Measurements from ENCODE around the gene CDC16.
"Not testable (repeated sequence)": the region's sequence is repeated elsewhere in the genome, so short reads cannot be mapped to it uniquely, and the experiment has no call there.

CDC16 gene

GRCh38 chr13:114259974-114260373 is 25.3 kb downstream of the CDC16 start:
- 89% methylated on average over 3 of the region's 4 CpGs for WGBS (ENCODE audit: insufficient coverage)
- peaks cover 17 to 72% (median 52%) of the 10 kb centered on the region in 4 experiments for H3K36me3 ChIP-seq (ENCODE audit: control insufficient read depth in 4 of 4, insufficient read depth in 4 of 4, low read length in 3 of 4)
- POLR2A ChIA-PET = no interaction called here

GRCh38 chr13:114260814-114261213 is 26.1 kb downstream of the CDC16 start:
- CTCF ChIA-PET = interaction anchor here (1.0 kb wide), 1 partner anchor 10 kb away, joined by 3 read pairs; no protein-coding TSS in a partner anchor

More at GRCh38 chr13:114259974-114260373, 25.3 kb downstream of the CDC16 start:
- Histone ChIP-seq H3K9me3 (ENCODE audit: control extremely low read depth in 1 of 5, control insufficient read depth in 4 of 5, insufficient read depth in 2 of 5, low read depth in 1 of 5, low read length in 4 of 5) (no peaks in the 10 kb centered on the region), H3K27ac (ENCODE audit: insufficient read depth in 1 of 2, low read depth in 1 of 2, low read length in 2 of 2, poor library complexity in 1 of 2, severe bottlenecking in 2 of 2) (no peak overlapping the region), H3K27me3 (replicated peaks in 2 of 5; ENCODE audit: control insufficient read depth in 4 of 5, insufficient read depth in 5 of 5, low read length in 4 of 5) (no peaks in the 10 kb centered on the region), H3K4me1 (ENCODE audit: control extremely low read depth in 1 of 4, control insufficient read depth in 4 of 4, insufficient read depth in 4 of 4, low read length in 3 of 4) (peaks cover 7 to 40% (median 28%) of the 10 kb centered on the region in 4 experiments), H3K4me3 (ENCODE audit: control insufficient read depth in 1 of 7, extremely low read depth in 1 of 7, insufficient read depth in 4 of 7, low read depth in 2 of 7, low read length in 6 of 7) (no peak overlapping the region)
- CTCF ChIA-PET = no interaction called here
- no peak for DNase-seq

GRCh38 chr13:114261328-114261965 is 26.8 kb downstream of the CDC16 start:
- WGBS (ENCODE audit: insufficient coverage) = 93% methylated on average over 3 of the region's 3 CpGs
- H3K4me1 ChIP-seq (ENCODE audit: control extremely low read depth in 1 of 4, control insufficient read depth in 4 of 4, insufficient read depth in 4 of 4, low read length in 3 of 4) = peaks cover 7 to 40% (median 28%) of the 10 kb centered on the region in 4 experiments
- no peaks in the 10 kb centered on the region for H3K9me3 ChIP-seq (ENCODE audit: control extremely low read depth in 1 of 5, control insufficient read depth in 4 of 5, insufficient read depth in 2 of 5, low read depth in 1 of 5, low read length in 4 of 5)
- CTCF ChIA-PET = interaction anchor here (1.0 kb wide), 1 partner anchor 9 kb away, joined by 3 read pairs; no protein-coding TSS in a partner anchor
- POLR2A ChIA-PET = no interaction called here
- H3K27ac ChIP-seq (ENCODE audit: insufficient read depth in 1 of 2, low read depth in 1 of 2, low read length in 2 of 2, poor library complexity in 1 of 2, severe bottlenecking in 2 of 2) = no peak overlapping the region
- H3K4me3 ChIP-seq (ENCODE audit: control insufficient read depth in 1 of 7, extremely low read depth in 1 of 7, insufficient read depth in 4 of 7, low read depth in 2 of 7, low read length in 6 of 7) = no peak overlapping the region
- H3K36me3 ChIP-seq (ENCODE audit: control insufficient read depth in 4 of 4, insufficient read depth in 4 of 4, low read length in 3 of 4) = peaks cover 18 to 74% (median 52%) of the 10 kb centered on the region in 4 experiments
- DNase-seq = no peak
- H3K27me3 ChIP-seq (replicated peaks in 2 of 5; ENCODE audit: control insufficient read depth in 4 of 5, insufficient read depth in 5 of 5, low read length in 4 of 5) = no peaks in the 10 kb centered on the region

More at GRCh38 chr13:114260814-114261213, 26.1 kb downstream of the CDC16 start:
- Histone ChIP-seq H3K4me3 (ENCODE audit: control insufficient read depth in 1 of 7, extremely low read depth in 1 of 7, insufficient read depth in 4 of 7, low read depth in 2 of 7, low read length in 6 of 7) (no peak overlapping the region), H3K27me3 (replicated peaks in 2 of 5; ENCODE audit: control insufficient read depth in 4 of 5, insufficient read depth in 5 of 5, low read length in 4 of 5) (no peaks in the 10 kb centered on the region), H3K36me3 (ENCODE audit: control insufficient read depth in 4 of 4, insufficient read depth in 4 of 4, low read length in 3 of 4) (peaks cover 17 to 70% (median 52%) of the 10 kb centered on the region in 4 experiments), H3K27ac (ENCODE audit: insufficient read depth in 1 of 2, low read depth in 1 of 2, low read length in 2 of 2, poor library complexity in 1 of 2, severe bottlenecking in 2 of 2) (no peak overlapping the region), H3K9me3 (ENCODE audit: control extremely low read depth in 1 of 5, control insufficient read depth in 4 of 5, insufficient read depth in 2 of 5, low read depth in 1 of 5, low read length in 4 of 5) (no peaks in the 10 kb centered on the region), H3K4me1 (ENCODE audit: control extremely low read depth in 1 of 4, control insufficient read depth in 4 of 4, insufficient read depth in 4 of 4, low read length in 3 of 4) (peaks cover 7 to 40% (median 28%) of the 10 kb centered on the region in 4 experiments)
- peak in 2 of 3 donors; percentile 53 to 63 for DNase-seq
- POLR2A ChIA-PET = no interaction called here
- 34% methylated on average over 3 of the region's 3 CpGs for WGBS (ENCODE audit: insufficient coverage)

GRCh38 chr13:114263578-114263977 is 28.9 kb downstream of the CDC16 start:
- peaks cover 7 to 40% (median 28%) of the 10 kb centered on the region in 4 experiments for H3K4me1 ChIP-seq (ENCODE audit: control extremely low read depth in 1 of 4, control insufficient read depth in 4 of 4, insufficient read depth in 4 of 4, low read length in 3 of 4)
- CTCF ChIA-PET = no interaction called here
- peaks cover 0 to 3% (median 0%) of the 10 kb centered on the region in 5 experiments for H3K9me3 ChIP-seq (ENCODE audit: control extremely low read depth in 1 of 5, control insufficient read depth in 4 of 5, insufficient read depth in 2 of 5, low read depth in 1 of 5, low read length in 4 of 5)
- H3K27ac ChIP-seq (ENCODE audit: insufficient read depth in 1 of 2, low read depth in 1 of 2, low read length in 2 of 2, poor library complexity in 1 of 2, severe bottlenecking in 2 of 2) = peak overlapping the region in 1 of 2 experiments; percentile 29
- WGBS (ENCODE audit: insufficient coverage) = 0% methylated on average over 4 of the region's 5 CpGs
- peaks cover 21 to 76% (median 56%) of the 10 kb centered on the region in 4 experiments for H3K36me3 ChIP-seq (ENCODE audit: control insufficient read depth in 4 of 4, insufficient read depth in 4 of 4, low read length in 3 of 4)
- peak overlapping the region in 1 of 7 experiments; percentile 40 for H3K4me3 ChIP-seq (ENCODE audit: control insufficient read depth in 1 of 7, extremely low read depth in 1 of 7, insufficient read depth in 4 of 7, low read depth in 2 of 7, low read length in 6 of 7)
- POLR2A ChIA-PET = no interaction called here
- peak; percentile 32 to 82 (median 73) for DNase-seq
- no peaks in the 10 kb centered on the region for H3K27me3 ChIP-seq (replicated peaks in 2 of 5; ENCODE audit: control insufficient read depth in 4 of 5, insufficient read depth in 5 of 5, low read length in 4 of 5)

GRCh38 chr13:114264313-114264712 is 29.6 kb downstream of the CDC16 start:
- CTCF ChIA-PET; H3K4me3 ChIP-seq (ENCODE audit: control insufficient read depth in 1 of 7, extremely low read depth in 1 of 7, insufficient read depth in 4 of 7, low read depth in 2 of 7, low read length in 6 of 7); H3K27ac ChIP-seq (ENCODE audit: insufficient read depth in 1 of 2, low read depth in 1 of 2, low read length in 2 of 2, poor library complexity in 1 of 2, severe bottlenecking in 2 of 2); H3K9me3 ChIP-seq (ENCODE audit: control extremely low read depth in 1 of 5, control insufficient read depth in 4 of 5, insufficient read depth in 2 of 5, low read depth in 1 of 5, low read length in 4 of 5); H3K27me3 ChIP-seq (replicated peaks in 2 of 5; ENCODE audit: control insufficient read depth in 4 of 5, insufficient read depth in 5 of 5, low read length in 4 of 5); DNase-seq; POLR2A ChIA-PET: not testable (repeated sequence)
- Histone ChIP-seq H3K4me1 (ENCODE audit: control extremely low read depth in 1 of 4, control insufficient read depth in 4 of 4, insufficient read depth in 4 of 4, low read length in 3 of 4) (peaks cover 7 to 40% (median 28%) of the 10 kb centered on the region in 4 experiments), H3K36me3 (ENCODE audit: control insufficient read depth in 4 of 4, insufficient read depth in 4 of 4, low read length in 3 of 4) (peaks cover 27 to 77% (median 58%) of the 10 kb centered on the region in 4 experiments)
- WGBS (ENCODE audit: insufficient coverage) = 97% methylated on average over 12 of the region's 13 CpGs

- DNase-seq = no peak
- Histone ChIP-seq H3K4me1 (ENCODE audit: control extremely low read depth in 1 of 4, control insufficient read depth in 4 of 4, insufficient read depth in 4 of 4, low read length in 3 of 4) (peaks cover 7 to 39% (median 28%) of the 10 kb centered on the region in 4 experiments), H3K27ac (ENCODE audit: insufficient read depth in 1 of 2, low read depth in 1 of 2, low read length in 2 of 2, poor library complexity in 1 of 2, severe bottlenecking in 2 of 2) (no peak overlapping the region), H3K27me3 (replicated peaks in 2 of 5; ENCODE audit: control insufficient read depth in 4 of 5, insufficient read depth in 5 of 5, low read length in 4 of 5) (no peaks in the 10 kb centered on the region), H3K36me3 (ENCODE audit: control insufficient read depth in 4 of 4, insufficient read depth in 4 of 4, low read length in 3 of 4) (peaks cover 26 to 75% (median 57%) of the 10 kb centered on the region in 4 experiments), H3K4me3 (ENCODE audit: control insufficient read depth in 1 of 7, extremely low read depth in 1 of 7, insufficient read depth in 4 of 7, low read depth in 2 of 7, low read length in 6 of 7) (no peak overlapping the region), H3K9me3 (ENCODE audit: control extremely low read depth in 1 of 5, control insufficient read depth in 4 of 5, insufficient read depth in 2 of 5, low read depth in 1 of 5, low read length in 4 of 5) (peaks cover 0 to 3% (median 0%) of the 10 kb centered on the region in 5 experiments)
- POLR2A ChIA-PET = no interaction called here
- 86% methylated on average over 1 of the region's 8 CpGs for WGBS (ENCODE audit: insufficient coverage)
- CTCF ChIA-PET = no interaction called here
These were observed 30.4 kb downstream of the CDC16 start for GRCh38 chr13:114264886-114265611.

- Histone ChIP-seq H3K36me3 (ENCODE audit: control insufficient read depth in 4 of 4, insufficient read depth in 4 of 4, low read length in 3 of 4) (peaks cover 26 to 65% (median 51%) of the 10 kb centered on the region in 4 experiments), H3K4me3 (ENCODE audit: control insufficient read depth in 1 of 7, extremely low read depth in 1 of 7, insufficient read depth in 4 of 7, low read depth in 2 of 7, low read length in 6 of 7) (no peak overlapping the region), H3K9me3 (ENCODE audit: control extremely low read depth in 1 of 5, control insufficient read depth in 4 of 5, insufficient read depth in 2 of 5, low read depth in 1 of 5, low read length in 4 of 5) (peaks cover 0 to 3% (median 0%) of the 10 kb centered on the region in 5 experiments), H3K27ac (ENCODE audit: insufficient read depth in 1 of 2, low read depth in 1 of 2, low read length in 2 of 2, poor library complexity in 1 of 2, severe bottlenecking in 2 of 2) (no peak overlapping the region), H3K27me3 (replicated peaks in 2 of 5; ENCODE audit: control insufficient read depth in 4 of 5, insufficient read depth in 5 of 5, low read length in 4 of 5) (no peaks in the 10 kb centered on the region), H3K4me1 (ENCODE audit: control extremely low read depth in 1 of 4, control insufficient read depth in 4 of 4, insufficient read depth in 4 of 4, low read length in 3 of 4) (peaks cover 7 to 27% (median 23%) of the 10 kb centered on the region in 4 experiments)
- no peak for DNase-seq
- CTCF ChIA-PET = no interaction called here
- 90% methylated on average over 1 of the region's 5 CpGs for WGBS (ENCODE audit: insufficient coverage)
- POLR2A ChIA-PET = no interaction called here
These were observed 31.5 kb downstream of the CDC16 start for GRCh38 chr13:114266241-114266640.

Data from common myeloid progenitor, CD34-positive (primary cell).